ENCODE results near the gene ZCCHC2. TPM values are rescaled to one million over a fixed set of nuclear protein-coding genes. Genes with fewer than 3 reads are reported as not detected.

ZCCHC2 gene
- total and polyA plus RNA-seq, 8 donors: 3.9 to 76.5 (median 15.6) TPM

DNA sequence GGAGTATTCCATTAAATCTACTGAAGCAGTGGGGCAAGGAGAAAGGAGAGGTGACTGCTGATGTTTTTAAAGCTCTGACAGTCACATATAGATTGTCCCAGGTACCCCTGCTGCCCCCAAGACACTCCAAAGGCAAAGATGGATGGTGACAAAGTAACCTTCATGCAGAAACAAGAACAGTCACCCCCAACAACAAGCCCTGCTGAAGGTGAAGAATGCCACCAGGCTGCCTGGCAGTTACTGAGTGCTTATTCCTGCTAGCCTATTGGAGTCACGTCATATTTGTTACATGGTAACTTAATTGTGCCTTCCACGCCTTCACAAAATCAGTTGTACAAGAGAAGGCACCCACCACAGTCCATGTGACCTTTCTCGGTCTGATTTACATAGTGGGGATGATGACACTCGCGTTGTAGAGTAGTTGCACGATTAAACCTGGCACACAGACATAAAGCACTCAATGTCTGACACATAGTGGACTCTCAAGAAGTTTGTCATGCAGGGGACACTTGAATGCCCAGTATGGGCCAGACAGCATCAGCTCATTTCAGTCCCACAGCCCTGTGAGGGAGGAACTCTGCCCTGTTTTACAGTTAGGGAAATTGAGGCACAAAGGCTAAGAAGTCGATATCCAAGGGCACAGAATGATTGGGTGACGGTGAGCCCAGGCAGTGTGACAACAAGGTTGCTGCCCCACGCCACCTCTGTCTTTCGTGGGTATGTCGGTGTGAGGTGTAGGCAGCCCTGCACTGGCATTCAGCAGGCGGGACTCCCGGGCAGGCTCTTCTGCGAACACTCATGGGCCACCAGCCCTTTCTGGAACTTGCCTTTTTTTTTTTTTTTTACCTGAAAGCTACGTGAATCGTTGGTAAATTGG lies 62.7 kb downstream of the ZCCHC2 start:
- peaks cover 11 to 25% (median 18%) of the 10 kb centered on the region in 4 donors for H3K4me1 ChIP-seq
- H3K27me3 ChIP-seq: no peaks in the 10 kb centered on the region
- H3K27ac ChIP-seq: no peak overlapping the region
- H3K9me3 ChIP-seq: no peaks in the 10 kb centered on the region
- DNase-seq: no peak
- TF ChIP-seq EP300 (IDR thresholded peaks at IDR 0.05) (no peak), POLR2A (IDR thresholded peaks at IDR 0.05) (no peak), CTCF (IDR thresholded peaks at IDR 0.05) (no peak), POLR2AphosphoS5 (IDR thresholded peaks at IDR 0.05) (no peak)
- 76 to 84% (median 78%) methylated on average over 16 of the region's 16 CpGs for WGBS, 5 donors
- peaks cover 0 to 10% (median 7%) of the 10 kb centered on the region in 4 donors for H3K36me3 ChIP-seq
- H3K4me3 ChIP-seq: peak overlapping the region in 1 of 4 donors; percentile 13
- intact Hi-C loops (cut with DNase I; ENCODE audit: low total_unique reads): loop anchor here (10.0 kb wide), 1 partner anchor 399 kb away; no protein-coding TSS in a partner anchor

- Histone ChIP-seq H3K4me1 (peaks cover 11 to 25% (median 18%) of the 10 kb centered on the region in 4 donors), H3K36me3 (peaks cover 0 to 10% (median 7%) of the 10 kb centered on the region in 4 donors), H3K4me3 (peak overlapping the region in 1 of 4 donors; percentile 13), H3K27me3 (no peaks in the 10 kb centered on the region), H3K9me3 (no peaks in the 10 kb centered on the region), H3K27ac (no peak overlapping the region)
- no peak for TF ChIP-seq EP300 (IDR thresholded peaks at IDR 0.05)
- peak in 1 of 3 donors; percentile 14 for TF ChIP-seq POLR2AphosphoS5 (IDR thresholded peaks at IDR 0.05)
- peak in 5 of 7 experiments; percentile 59 to 78 (median 70) for TF ChIP-seq CTCF (IDR thresholded peaks at IDR 0.05)
- TF ChIP-seq POLR2A (IDR thresholded peaks at IDR 0.05): no peak
- peak; percentile 60 to 91 for DNase-seq
- intact Hi-C loops (cut with DNase I; ENCODE audit: low total_unique reads): loop anchor here (10.0 kb wide), 1 partner anchor 399 kb away; no protein-coding TSS in a partner anchor
- WGBS, 5 donors: 21 to 32% (median 25%) methylated on average over 14 of the region's 14 CpGs
Observed at GRCh38 chr18:62586151-62586774, 63.4 kb downstream of the ZCCHC2 start.

DNA sequence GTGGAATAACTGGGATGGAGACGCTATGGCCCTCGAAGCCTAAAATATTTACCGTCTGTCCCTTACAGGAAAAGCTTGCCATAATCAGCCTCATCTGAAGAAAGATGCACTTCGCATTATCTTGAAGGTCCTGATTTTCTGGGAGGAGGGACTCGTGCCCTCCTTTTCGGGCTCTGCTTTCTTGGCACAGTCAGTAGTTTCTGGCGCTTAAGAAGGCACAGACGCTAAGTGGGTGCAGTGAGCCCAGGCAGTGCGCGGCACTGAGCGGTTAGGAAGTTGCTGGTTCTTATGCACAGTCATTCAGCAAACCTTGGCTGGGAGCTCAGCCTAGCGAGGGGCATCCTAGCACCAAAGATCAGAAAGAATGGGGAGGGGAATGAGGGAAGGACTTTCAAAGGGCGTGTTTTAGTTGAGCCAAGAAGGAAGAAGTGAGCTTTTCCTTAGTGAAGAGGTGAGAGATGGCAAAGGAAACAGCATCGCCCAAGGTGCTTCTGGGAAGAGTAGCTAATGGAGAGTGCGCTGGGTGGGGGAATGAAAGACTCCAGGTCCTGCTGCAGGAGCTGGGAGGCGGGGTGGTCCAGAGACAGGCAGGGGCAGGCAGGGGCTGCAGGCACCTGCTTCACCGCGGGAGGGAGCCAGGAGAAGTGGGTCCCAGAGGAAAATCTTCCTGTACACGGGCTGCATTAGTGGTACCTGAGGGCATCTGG lies 64.1 kb downstream of the ZCCHC2 start:
- intact Hi-C loops (cut with DNase I; ENCODE audit: low total_unique reads): loop anchor here (10.0 kb wide), 1 partner anchor 398 kb away; no protein-coding TSS in a partner anchor
- no peaks in the 10 kb centered on the region for H3K9me3 ChIP-seq
- 89 to 93% (median 92%) methylated on average over 19 of the region's 19 CpGs for WGBS, 5 donors
- peaks cover 0 to 3% (median 0%) of the 10 kb centered on the region in 3 donors for H3K27me3 ChIP-seq
- peaks cover 11 to 25% (median 18%) of the 10 kb centered on the region in 4 donors for H3K4me1 ChIP-seq
- TF ChIP-seq CTCF (IDR thresholded peaks at IDR 0.05): no peak
- no peak for TF ChIP-seq POLR2AphosphoS5 (IDR thresholded peaks at IDR 0.05)
- no peak for TF ChIP-seq EP300 (IDR thresholded peaks at IDR 0.05)
- TF ChIP-seq POLR2A (IDR thresholded peaks at IDR 0.05): no peak
- DNase-seq: no peak
- no peak overlapping the region for H3K4me3 ChIP-seq
- H3K27ac ChIP-seq: no peak overlapping the region
- H3K36me3 ChIP-seq: peaks cover 0 to 10% (median 7%) of the 10 kb centered on the region in 4 donors

DNA sequence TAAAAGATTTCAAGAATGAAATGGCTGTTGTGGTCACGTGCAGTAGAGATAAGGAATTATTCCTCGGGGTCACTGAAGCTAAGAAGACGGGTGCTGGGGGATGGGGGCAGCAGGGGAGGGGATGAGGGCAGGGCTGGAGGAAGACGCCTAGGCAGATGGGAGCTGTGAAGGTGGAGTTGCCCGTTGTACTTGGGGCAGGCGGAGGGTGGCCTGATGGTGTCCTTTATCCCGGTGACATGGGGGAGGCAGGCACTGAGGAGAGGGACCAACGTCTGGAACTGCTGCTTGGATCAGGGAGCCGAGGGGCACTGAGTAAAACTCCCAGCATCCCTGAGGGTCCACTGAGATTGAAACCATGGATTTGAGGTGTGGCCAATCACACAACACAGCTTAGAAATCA lies 64.9 kb downstream of the ZCCHC2 start:
- WGBS, 5 donors: 73 to 83% (median 78%) methylated on average over 9 of the region's 9 CpGs
- Histone ChIP-seq H3K27ac (no peak overlapping the region), H3K27me3 (peaks cover 0 to 5% (median 0%) of the 10 kb centered on the region in 3 donors), H3K36me3 (peaks cover 0 to 8% (median 5%) of the 10 kb centered on the region in 4 donors), H3K9me3 (peaks cover 0 to 3% (median 1%) of the 10 kb centered on the region in 4 donors), H3K4me1 (peaks cover 11 to 25% (median 18%) of the 10 kb centered on the region in 4 donors), H3K4me3 (no peak overlapping the region)
- DNase-seq: no peak
- TF ChIP-seq CTCF (IDR thresholded peaks at IDR 0.05) (no peak), POLR2AphosphoS5 (IDR thresholded peaks at IDR 0.05) (no peak), POLR2A (IDR thresholded peaks at IDR 0.05) (no peak), EP300 (IDR thresholded peaks at IDR 0.05) (no peak)
- intact Hi-C loops (cut with DNase I; ENCODE audit: low total_unique reads): loop anchor here (10.0 kb wide), 1 partner anchor 397 kb away; no protein-coding TSS in a partner anchor
